ENCODE data around the gene SARNP.

- TF ChIP-seq, protein P1, sequence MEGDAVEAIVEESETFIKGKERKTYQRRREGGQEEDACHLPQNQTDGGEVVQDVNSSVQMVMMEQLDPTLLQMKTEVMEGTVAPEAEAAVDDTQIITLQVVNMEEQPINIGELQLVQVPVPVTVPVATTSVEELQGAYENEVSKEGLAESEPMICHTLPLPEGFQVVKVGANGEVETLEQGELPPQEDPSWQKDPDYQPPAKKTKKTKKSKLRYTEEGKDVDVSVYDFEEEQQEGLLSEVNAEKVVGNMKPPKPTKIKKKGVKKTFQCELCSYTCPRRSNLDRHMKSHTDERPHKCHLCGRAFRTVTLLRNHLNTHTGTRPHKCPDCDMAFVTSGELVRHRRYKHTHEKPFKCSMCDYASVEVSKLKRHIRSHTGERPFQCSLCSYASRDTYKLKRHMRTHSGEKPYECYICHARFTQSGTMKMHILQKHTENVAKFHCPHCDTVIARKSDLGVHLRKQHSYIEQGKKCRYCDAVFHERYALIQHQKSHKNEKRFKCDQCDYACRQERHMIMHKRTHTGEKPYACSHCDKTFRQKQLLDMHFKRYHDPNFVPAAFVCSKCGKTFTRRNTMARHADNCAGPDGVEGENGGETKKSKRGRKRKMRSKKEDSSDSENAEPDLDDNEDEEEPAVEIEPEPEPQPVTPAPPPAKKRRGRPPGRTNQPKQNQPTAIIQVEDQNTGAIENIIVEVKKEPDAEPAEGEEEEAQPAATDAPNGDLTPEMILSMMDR (IDR thresholded peaks at IDR 0.05; ENCODE audit: low read depth, low read length): no peak
- TF ChIP-seq EZH2phosphoT487 (IDR thresholded peaks at IDR 0.05; ENCODE audit: low read depth): no peak
These were observed 73.9 kb downstream of the SARNP start for GRCh38 chr12:55743406-55744339.
